GM12878 (cell line): Measurements from ENCODE around the gene LIN7C. TPM values are rescaled to one million over a fixed set of nuclear protein-coding genes. Genes with fewer than 3 reads are reported as not detected.

Experiments
- ATAC-seq: fragments of 200-7000 bp; cut with Tn5 transposase; 3 replicates; pipeline ENCODE4 v1.9.1; 2020; ENCODE audit warnings: mild to moderate bottlenecking, moderate library complexity
- BruUV-seq: library from RNA; stranded (reverse); fragments of 400-500 nt; replicated peaks from 2 replicates; lab custom pipeline; 2021; lab: Mats Ljungman, UMichigan
- CTCF ChIA-PET: fragments of 300-600 bp; sonication (Branson Sonifier 250); formaldehyde crosslinking; extraction: SDS; loops from one replicate; lab custom pipeline; 2021; ENCODE audit warnings: inconsistent platforms; lab: Yijun Ruan, JAX
- POLR2A ChIA-PET: fragments of 350-600 bp; formaldehyde crosslinking; extraction: SDS; loops from one replicate; lab custom pipeline; 2021; ENCODE audit warnings: inconsistent platforms; lab: Charles Lee
- RAD21 ChIA-PET: fragments of 300-600 bp; sonication (Branson Sonifier 250); formaldehyde crosslinking; loops from one replicate; lab custom pipeline; 2023; ENCODE audit warnings: antibody characterized with exemption; ENCODE audit not compliant: unreplicated experiment; lab: Charles Lee
- SMC1A ChIA-PET: fragments of 300-600 bp; sonication (Branson Sonifier 250); formaldehyde crosslinking; loops from one replicate; lab custom pipeline; 2023; ENCODE audit not compliant: unreplicated experiment, uncharacterized antibody; lab: Charles Lee
- DNase-seq: peaks from one replicate; pipeline ENCODE4 v3.0.0-alpha.2; 2011; ENCODE audit warnings: low read depth, low spot score
- FAIRE-seq: peaks from 3 replicates; lab custom pipeline; 2011; peaks lifted over from hg19 to GRCh38; lab: Jason Lieb, UNC
- H2AFZ ChIP-seq: 2 replicates; pipeline ENCODE4 v1.6.0; 2011; ENCODE audit warnings: low read depth, low read length, control low read depth; ENCODE audit not compliant: control insufficient read depth
- H3K27ac ChIP-seq: 2 replicates; pipeline ENCODE4 v1.5.1; 2011; ENCODE audit warnings: control low read depth; ENCODE audit not compliant: control insufficient read depth, insufficient read depth
- H3K27me3 ChIP-seq, 2 experiments: replicated peaks in 1 of 2; 2 replicates each; pipeline versions ENCODE4 v1.6.0 to v1.6.1; 2011; ENCODE audit warnings: low read length in 1 of 2; ENCODE audit not compliant: control insufficient read depth in 2 of 2, insufficient read depth in 2 of 2
- H3K36me3 ChIP-seq, 2 experiments: 2 replicates each; pipeline ENCODE4 v1.5.1; 2011; ENCODE audit warnings: low read length in 1 of 2; ENCODE audit not compliant: control insufficient read depth in 2 of 2, insufficient read depth in 2 of 2
- H3K4me1 ChIP-seq: 2 replicates; pipeline ENCODE4 v1.6.1; 2011; ENCODE audit warnings: mild to moderate bottlenecking, low read length, moderate library complexity, mixed read lengths; ENCODE audit not compliant: control insufficient read depth, insufficient read depth
- H3K4me2 ChIP-seq: 2 replicates; pipeline ENCODE4 v1.6.0; 2011; ENCODE audit warnings: control low read depth; ENCODE audit not compliant: control insufficient read depth, insufficient read depth
- H3K4me3 ChIP-seq: fragments of 200-600 bp; sonication (generic); 2 replicates; pipeline ENCODE4 v1.5.1; 2016
- H3K79me2 ChIP-seq: 2 replicates; pipeline ENCODE4 v1.6.0; 2011; ENCODE audit warnings: low read length; ENCODE audit not compliant: control insufficient read depth, insufficient read depth
- H3K9ac ChIP-seq: 2 replicates; pipeline ENCODE4 v1.8.0; 2011; ENCODE audit warnings: low read length, control low read depth, mixed read lengths; ENCODE audit not compliant: control insufficient read depth, insufficient read depth
- H3K9me3 ChIP-seq: replicated peaks from 3 replicates; pipeline ENCODE4 v1.5.1; 2011; ENCODE audit warnings: mild to moderate bottlenecking, low read length; ENCODE audit not compliant: control insufficient read depth, insufficient read depth
- H4K20me1 ChIP-seq: 2 replicates; pipeline ENCODE4 v1.6.0; 2011; ENCODE audit not compliant: control insufficient read depth, insufficient read depth
- SIN3A ChIP-seq: IDR thresholded peaks from 2 replicates; pipeline ENCODE4 v1.6.1; 2012; ENCODE audit warnings: low read depth, low read length, improper control_type of control experiment
- ZNF274 ChIP-seq: IDR thresholded peaks from one replicate; pipeline ENCODE4 v1.8.0; 2011; ENCODE audit not compliant: insufficient read length, insufficient read depth
- WGBS: methylation state at CpG from one replicate; pipeline ENCODE4 v1.1.6; 2016; ENCODE audit warnings: low lambda C conversion rate; ENCODE audit not compliant: insufficient replicate concordance, insufficient coverage; ENCODE audit errors: missing lambda C conversion rate; 5-methylcytosine and 5-hydroxymethylcytosine counted together
- in situ Hi-C: fragments of 300-500 bp; cut with MboI; formaldehyde crosslinking; loops from 9 replicates; pipeline ENCODE4 v1.14.3; 2018; ENCODE audit warnings: mixed read lengths
- intact Hi-C: fragments of 100-400 bp; cut with micrococcal nuclease; formaldehyde crosslinking; loops from one replicate; pipeline ENCODE4 v1.14.2; 2022; ENCODE audit not compliant: unreplicated experiment
- polyA plus RNA-seq, 11 experiments: library from polyadenylated mRNA; depleted of rRNA in 4 of 11; unstranded in 6 of 11; stranded (reverse) in 5 of 11; fragments of >200 nt; fragmentation: Nextera tagmentation in 4 of 11; fragmentation: Illumina TruSeq in 1 of 11; extraction: Ambion mirVana in 4 of 11; extraction: Trizol in 1 of 11; gene quantifications; 1 replicate in 1 of 11; 2 replicates in 10 of 11; pipeline versions ENCODE4 v1.2.1 to v1.2.3, GENCODE V29; 2011 to 2016; ENCODE audit warnings: inconsistent platforms in 2 of 11, missing spikeins in 2 of 11, low read depth in 1 of 11
- total RNA-seq, 4 experiments: library from RNA; depleted of rRNA in 3 of 4; stranded (reverse); fragments of >200 nt in 3 of 4; fragmentation: Illumina TruSeq in 1 of 4; extraction: Trizol in 1 of 4; gene quantifications; 2 replicates each; pipeline versions ENCODE4 v1.2.1 to v1.2.3, GENCODE V29; 2013 to 2021
- TF ChIP-seq, protein P1 (sequence below): IDR thresholded peaks from 2 replicates; pipeline ENCODE4 v1.6.1; 2012; ENCODE audit warnings: mild to moderate bottlenecking, low read depth, low read length
- TF ChIP-seq, protein P2 (sequence below), 3 experiments: IDR thresholded peaks in 2 of 3; conservative IDR thresholded peaks in 1 of 3; 2 replicates each; pipeline ENCODE4 v1.5.1; 2011; ENCODE audit warnings: low read depth in 3 of 3, low read length in 3 of 3, mild to moderate bottlenecking in 3 of 3, control low read depth in 2 of 3, moderate library complexity in 2 of 3, inconsistent platforms in 1 of 3, mixed read lengths in 1 of 3; ENCODE audit not compliant: control insufficient read depth in 2 of 3, insufficient read depth in 1 of 3; ENCODE audit errors: extremely low read depth in 1 of 3
- TF ChIP-seq, protein P3 (sequence below): IDR thresholded peaks from 2 replicates; pipeline ENCODE4 v1.6.1; 2012; ENCODE audit warnings: improper control_type of control experiment, low read depth, low read length; ENCODE audit not compliant: insufficient replicate concordance

The LIN7C gene
- total and polyA plus RNA-seq, 10 of the 15 experiments (the other 5 are each of a cell fraction or from before 2014, with no cell fraction given) = 6.0 to 23.7 (median 15.1) TPM

DNA sequence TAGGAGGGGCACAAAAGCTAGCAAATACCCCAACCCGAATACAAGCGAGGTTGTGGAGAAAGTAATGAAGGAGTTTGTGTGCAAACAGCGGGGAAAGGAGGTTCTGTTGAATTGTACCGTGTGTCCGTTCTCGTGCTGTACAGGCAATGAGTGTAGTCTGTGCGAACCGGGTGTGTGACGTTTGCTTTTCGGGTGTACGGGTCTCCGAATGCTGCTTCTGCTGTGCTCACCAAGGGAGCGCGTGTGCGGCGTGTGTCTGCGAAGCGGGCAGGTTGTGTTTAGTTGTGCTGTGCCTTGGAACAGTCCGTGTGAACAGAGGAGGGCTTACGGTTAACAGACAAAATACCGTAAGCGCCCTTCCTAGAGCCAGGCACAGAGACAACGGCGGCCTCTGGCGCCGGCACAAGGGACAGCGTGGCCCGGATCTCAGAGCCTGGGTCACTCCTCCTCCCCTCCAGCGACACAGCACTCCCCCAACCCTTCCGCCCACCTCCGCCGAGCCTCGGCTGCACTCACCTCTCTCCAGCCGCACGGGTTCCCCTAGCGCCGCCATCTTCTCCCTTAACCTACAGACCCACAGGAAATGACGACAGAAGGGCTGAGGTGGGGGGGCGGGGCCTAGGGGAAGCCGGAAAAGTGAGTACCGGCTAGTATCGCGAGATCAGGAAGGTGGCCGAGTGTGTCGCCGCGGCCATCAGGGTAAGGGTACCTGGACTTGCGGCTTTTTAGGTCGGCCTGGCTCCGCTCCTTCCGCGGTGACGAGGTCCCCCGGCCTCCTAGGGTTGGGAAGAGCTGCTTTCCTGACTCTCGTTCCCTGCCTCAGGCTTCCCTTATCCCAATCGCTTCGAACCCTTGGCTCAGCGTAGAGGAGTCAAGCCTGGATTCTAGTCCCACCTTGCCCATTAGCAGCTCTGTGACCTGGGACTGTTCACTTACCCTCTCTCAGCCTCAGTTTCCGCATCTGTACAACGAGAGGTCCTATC, at the start of gene LIN7C (continued):
- TF ChIP-seq, protein P1, sequence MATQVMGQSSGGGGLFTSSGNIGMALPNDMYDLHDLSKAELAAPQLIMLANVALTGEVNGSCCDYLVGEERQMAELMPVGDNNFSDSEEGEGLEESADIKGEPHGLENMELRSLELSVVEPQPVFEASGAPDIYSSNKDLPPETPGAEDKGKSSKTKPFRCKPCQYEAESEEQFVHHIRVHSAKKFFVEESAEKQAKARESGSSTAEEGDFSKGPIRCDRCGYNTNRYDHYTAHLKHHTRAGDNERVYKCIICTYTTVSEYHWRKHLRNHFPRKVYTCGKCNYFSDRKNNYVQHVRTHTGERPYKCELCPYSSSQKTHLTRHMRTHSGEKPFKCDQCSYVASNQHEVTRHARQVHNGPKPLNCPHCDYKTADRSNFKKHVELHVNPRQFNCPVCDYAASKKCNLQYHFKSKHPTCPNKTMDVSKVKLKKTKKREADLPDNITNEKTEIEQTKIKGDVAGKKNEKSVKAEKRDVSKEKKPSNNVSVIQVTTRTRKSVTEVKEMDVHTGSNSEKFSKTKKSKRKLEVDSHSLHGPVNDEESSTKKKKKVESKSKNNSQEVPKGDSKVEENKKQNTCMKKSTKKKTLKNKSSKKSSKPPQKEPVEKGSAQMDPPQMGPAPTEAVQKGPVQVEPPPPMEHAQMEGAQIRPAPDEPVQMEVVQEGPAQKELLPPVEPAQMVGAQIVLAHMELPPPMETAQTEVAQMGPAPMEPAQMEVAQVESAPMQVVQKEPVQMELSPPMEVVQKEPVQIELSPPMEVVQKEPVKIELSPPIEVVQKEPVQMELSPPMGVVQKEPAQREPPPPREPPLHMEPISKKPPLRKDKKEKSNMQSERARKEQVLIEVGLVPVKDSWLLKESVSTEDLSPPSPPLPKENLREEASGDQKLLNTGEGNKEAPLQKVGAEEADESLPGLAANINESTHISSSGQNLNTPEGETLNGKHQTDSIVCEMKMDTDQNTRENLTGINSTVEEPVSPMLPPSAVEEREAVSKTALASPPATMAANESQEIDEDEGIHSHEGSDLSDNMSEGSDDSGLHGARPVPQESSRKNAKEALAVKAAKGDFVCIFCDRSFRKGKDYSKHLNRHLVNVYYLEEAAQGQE = no peak
- TF ChIP-seq, all 136 proteins: peak for 59

DNA sequence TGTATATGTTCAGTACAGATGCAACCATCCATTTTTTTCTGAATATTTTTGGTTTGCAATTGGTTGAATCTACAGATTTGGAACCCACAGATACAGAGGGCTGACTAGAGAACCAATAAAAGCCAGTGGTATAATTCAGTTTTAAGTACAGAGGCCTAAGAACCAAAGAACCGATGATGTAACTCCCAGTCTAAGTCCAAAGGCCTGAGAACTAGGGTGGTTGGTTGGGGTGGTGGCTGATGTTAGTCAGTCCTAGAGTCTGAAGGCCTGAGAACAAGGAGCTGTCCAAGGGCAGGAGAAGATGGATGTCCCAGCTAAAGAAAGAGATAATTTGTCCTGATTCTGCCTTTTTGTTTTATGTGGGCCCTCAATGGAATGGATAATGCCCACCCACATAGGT, 48.7 kb upstream of the LIN7C start:
- H3K27me3 ChIP-seq = no peaks in the 10 kb centered on the region; a peak in 1 of 4 replicates
- TF ChIP-seq SIN3A (no peak), ZNF274 (no peak)
- TF ChIP-seq, protein P2, sequence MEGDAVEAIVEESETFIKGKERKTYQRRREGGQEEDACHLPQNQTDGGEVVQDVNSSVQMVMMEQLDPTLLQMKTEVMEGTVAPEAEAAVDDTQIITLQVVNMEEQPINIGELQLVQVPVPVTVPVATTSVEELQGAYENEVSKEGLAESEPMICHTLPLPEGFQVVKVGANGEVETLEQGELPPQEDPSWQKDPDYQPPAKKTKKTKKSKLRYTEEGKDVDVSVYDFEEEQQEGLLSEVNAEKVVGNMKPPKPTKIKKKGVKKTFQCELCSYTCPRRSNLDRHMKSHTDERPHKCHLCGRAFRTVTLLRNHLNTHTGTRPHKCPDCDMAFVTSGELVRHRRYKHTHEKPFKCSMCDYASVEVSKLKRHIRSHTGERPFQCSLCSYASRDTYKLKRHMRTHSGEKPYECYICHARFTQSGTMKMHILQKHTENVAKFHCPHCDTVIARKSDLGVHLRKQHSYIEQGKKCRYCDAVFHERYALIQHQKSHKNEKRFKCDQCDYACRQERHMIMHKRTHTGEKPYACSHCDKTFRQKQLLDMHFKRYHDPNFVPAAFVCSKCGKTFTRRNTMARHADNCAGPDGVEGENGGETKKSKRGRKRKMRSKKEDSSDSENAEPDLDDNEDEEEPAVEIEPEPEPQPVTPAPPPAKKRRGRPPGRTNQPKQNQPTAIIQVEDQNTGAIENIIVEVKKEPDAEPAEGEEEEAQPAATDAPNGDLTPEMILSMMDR (IDR thresholded peaks at IDR 0.05 in 2 of 3, conservative IDR thresholded peaks at IDR 0.05 in 1 of 3; ENCODE audit: control insufficient read depth in 2 of 3, extremely low read depth in 1 of 3, insufficient read depth in 1 of 3, low read depth in 3 of 3, low read length in 3 of 3) = no peak
- TF ChIP-seq, protein P3, sequence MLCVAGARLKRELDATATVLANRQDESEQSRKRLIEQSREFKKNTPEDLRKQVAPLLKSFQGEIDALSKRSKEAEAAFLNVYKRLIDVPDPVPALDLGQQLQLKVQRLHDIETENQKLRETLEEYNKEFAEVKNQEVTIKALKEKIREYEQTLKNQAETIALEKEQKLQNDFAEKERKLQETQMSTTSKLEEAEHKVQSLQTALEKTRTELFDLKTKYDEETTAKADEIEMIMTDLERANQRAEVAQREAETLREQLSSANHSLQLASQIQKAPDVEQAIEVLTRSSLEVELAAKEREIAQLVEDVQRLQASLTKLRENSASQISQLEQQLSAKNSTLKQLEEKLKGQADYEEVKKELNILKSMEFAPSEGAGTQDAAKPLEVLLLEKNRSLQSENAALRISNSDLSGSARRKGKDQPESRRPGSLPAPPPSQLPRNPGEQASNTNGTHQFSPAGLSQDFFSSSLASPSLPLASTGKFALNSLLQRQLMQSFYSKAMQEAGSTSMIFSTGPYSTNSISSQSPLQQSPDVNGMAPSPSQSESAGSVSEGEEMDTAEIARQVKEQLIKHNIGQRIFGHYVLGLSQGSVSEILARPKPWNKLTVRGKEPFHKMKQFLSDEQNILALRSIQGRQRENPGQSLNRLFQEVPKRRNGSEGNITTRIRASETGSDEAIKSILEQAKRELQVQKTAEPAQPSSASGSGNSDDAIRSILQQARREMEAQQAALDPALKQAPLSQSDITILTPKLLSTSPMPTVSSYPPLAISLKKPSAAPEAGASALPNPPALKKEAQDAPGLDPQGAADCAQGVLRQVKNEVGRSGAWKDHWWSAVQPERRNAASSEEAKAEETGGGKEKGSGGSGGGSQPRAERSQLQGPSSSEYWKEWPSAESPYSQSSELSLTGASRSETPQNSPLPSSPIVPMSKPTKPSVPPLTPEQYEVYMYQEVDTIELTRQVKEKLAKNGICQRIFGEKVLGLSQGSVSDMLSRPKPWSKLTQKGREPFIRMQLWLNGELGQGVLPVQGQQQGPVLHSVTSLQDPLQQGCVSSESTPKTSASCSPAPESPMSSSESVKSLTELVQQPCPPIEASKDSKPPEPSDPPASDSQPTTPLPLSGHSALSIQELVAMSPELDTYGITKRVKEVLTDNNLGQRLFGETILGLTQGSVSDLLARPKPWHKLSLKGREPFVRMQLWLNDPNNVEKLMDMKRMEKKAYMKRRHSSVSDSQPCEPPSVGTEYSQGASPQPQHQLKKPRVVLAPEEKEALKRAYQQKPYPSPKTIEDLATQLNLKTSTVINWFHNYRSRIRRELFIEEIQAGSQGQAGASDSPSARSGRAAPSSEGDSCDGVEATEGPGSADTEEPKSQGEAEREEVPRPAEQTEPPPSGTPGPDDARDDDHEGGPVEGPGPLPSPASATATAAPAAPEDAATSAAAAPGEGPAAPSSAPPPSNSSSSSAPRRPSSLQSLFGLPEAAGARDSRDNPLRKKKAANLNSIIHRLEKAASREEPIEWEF = no peak

More for the DNA sequence above, 48.7 kb upstream of the LIN7C start:
- Histone ChIP-seq H3K4me2 (no peak overlapping the region), H2AFZ (no peak overlapping the region), H3K9me3 (no peaks in the 10 kb centered on the region), H3K79me2 (no peaks in the 10 kb centered on the region), H3K36me3 (no peaks in the 10 kb centered on the region), H3K27ac (no peak overlapping the region), H4K20me1 (no peaks in the 10 kb centered on the region), H3K9ac (no peak overlapping the region), H3K4me1 (no peaks in the 10 kb centered on the region), H3K4me3 (no peak overlapping the region)
- DNase-seq (no peak), ATAC-seq (no peak), FAIRE-seq (no peak)
- ChIA-PET POLR2A (no interaction called here), RAD21 (no interaction called here), CTCF (interaction anchor here (0.6 to 1.4 kb wide), 2 partner anchors 13 to 371 kb away, joined by 3 read pairs; no protein-coding TSS in a partner anchor), SMC1A (no interaction called here)
- no TSS peak for BruUV-seq
- in situ Hi-C loops (no loop called here), intact Hi-C loops (no loop called here)
- 7% methylated on average over 1 of the region's 1 CpG for WGBS
